OCI-M2 (cell line): ENCODE measurements around the gene ARHGAP26.
"Not testable (repeated sequence)": the region's sequence is repeated elsewhere in the genome, so short reads cannot be mapped to it uniquely, and the experiment has no call there.

Experiments used
- DNase-seq: peaks from one replicate; lab custom pipeline; 2025; ENCODE audit not compliant: unreplicated experiment; lab: John Stamatoyannopoulos, UW

Gene ARHGAP26

DNA sequence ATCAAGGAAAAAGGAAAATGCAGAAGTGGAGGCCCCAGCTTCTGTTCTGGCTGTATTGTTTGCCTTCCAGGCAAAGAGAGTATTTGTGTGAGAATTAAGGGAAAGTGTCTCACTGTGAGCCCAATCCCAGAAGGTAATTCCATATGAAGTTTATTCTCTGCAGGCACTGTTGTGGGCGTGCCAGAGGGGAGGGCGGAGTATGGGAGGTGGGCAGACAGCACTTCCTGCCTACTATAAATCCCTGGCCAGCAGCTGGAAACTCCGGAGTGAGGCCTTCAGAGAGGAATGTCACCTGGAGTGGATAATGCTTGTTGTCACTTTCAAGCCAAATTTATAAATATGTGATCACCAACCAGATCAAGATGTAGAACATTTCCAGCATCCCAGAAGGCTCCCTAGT lies 209.5 kb downstream of the ARHGAP26 start:
- DNase-seq = no peak

DNA sequence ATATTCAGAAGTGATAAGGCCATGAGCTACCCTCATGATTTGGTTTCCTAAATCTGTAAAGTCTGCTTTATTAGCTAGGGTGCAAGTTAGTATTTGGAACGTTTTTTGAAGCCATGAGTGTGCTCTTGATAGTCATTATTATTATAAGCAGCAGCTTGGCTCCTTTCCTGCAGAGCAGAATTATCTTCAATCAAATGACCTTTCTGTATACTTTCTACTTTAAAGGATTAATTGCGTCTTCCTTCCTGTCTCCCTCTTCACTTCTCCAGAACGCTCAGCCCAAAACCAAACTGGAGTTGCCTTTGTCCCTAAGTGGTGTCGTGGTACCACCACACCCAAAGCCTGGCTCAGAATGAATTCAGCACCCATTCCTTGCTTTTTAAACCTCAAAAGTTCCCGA lies 211.3 kb downstream of the ARHGAP26 start:
- DNase-seq = no peak

DNA sequence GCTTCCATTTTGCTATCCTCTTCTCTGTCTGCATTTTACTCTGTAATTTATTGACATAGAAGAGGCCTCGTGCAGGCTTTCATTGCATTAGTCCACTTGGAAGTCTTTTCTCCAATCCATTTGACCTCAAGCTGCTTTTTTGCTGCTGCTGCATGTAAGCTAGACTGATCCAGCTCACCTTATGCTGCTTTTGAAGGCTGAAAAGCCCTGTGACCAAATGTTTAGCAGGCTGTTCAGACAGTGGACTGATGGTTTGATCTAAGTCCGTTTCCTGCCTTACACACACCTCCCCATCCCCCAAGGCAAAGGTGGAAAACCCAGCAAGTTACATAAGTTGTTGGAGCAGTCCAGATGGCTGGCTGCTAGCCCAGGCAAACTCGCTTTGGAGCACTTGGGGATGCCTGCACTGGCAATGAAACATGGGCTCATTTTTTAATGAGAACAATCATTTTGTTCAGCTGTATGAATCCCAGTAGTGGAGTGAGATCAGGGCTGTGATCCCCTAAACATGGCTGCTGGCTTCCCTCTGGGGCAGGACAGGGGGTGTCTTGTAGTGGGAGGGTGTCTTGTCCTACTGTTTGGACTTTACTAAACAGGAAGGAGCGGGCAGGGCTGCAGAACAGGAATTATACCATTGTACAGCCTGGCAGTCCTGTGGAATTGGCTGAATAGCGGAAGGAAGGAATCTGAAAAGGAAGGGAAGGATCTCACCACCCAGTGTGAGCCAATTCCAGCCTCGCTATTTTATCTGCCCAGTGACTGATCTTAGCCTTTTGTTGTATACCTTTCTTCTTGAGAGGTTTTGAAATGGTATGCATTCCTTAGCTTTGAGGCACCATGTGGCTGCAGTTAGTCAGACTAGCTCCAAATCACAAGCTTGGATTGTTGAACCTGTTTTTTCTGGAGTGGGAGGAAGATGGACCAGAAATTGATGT lies 212.0 kb downstream of the ARHGAP26 start:
- no peak for DNase-seq

DNA sequence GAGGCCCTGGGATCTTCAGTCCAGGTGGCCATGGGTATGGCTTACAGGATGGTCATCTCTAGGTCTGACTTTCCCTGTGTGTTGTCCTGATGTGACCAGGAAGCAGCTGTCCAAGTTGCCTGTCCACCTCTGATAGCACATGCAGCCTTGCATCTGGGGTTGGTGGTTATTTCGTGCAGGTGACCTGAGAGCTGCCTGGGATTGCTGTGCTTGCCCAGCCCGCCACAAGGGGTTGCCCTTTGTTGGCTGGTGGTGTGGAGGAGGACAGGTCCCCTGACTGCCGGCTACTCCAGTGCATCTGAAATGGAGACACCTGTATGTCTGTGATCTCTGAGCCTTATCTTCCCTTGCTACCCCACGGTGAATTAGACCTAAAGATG lies 212.6 kb downstream of the ARHGAP26 start:
- DNase-seq = no peak

DNA sequence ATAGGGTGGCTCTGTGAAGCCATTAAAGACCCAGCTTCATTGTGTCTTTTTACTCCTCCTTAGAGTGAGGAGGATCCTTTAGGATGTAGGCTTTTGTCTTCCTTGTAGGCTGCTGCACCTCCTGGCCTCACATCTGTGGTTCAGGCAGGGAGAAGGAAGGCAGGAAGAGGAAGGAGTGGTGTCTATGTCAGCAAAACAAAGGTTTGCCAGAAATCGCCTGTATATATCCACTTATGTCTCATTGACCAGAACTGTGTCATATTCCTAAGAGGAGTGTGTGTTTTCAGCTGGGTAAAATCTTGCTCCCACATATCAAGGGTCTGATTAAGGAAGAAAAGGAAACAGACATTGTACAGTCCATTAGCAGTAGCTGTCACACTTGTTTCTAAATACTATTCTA lies 213.8 kb downstream of the ARHGAP26 start:
- no peak for DNase-seq

DNA sequence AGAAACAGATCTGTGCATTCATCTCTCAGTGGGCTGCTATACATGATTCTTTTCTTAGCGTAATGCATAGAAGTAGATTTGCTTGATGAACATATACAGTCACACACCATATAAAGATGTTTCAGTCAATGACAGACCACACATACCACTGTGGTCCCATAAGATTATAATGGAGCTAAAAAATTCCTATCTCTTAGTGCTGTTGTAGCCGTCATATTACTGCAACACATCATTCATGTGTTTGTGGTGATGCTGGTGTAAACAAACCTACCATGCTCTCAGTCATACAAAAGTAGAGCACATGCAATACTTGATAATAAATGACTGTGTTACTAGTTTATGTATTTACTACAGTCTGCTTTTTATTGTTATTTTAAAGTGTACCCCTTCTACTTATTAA lies 214.3 kb downstream of the ARHGAP26 start:
- DNase-seq = no peak

DNA sequence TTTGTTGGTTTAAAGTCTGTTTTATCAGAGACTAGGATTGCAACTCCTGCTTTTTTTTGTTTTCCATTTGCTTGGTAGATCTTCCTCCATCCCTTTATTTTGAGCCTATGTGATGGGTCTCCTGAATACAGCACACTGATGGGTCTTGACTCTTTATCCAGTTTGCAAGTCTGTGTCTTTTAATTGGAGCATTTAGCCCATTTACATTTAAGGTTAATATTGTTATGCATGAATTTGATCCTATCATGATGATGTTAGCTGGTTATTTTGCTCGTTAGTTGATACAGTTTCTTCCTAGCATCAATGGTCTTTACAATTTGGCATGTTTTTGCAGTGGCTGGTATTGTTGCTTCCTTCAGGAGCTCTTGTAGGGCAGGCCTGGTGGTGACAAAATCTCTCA lies 219.1 kb downstream of the ARHGAP26 start:
- not testable (repeated sequence) for DNase-seq

DNA sequence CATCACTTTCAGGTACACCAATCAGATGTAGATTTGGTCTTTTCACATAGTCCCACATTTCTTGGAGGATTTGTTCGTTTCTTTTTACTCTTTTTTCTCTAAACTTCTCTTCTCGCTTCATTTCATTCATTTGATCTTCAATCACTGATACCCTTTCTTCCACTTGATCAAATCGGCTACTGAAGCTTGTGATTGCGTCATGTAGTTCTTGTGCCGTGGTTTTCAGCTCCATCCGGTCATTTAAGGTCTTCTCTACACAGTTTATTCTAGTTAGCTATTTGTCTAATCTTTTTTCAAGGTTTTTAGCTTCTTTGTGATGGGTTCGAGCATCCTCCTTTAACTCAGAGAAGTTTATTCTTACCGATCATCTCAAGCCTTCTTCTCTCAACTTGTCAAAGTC lies 219.9 kb downstream of the ARHGAP26 start:
- not testable (repeated sequence) for DNase-seq

DNA sequence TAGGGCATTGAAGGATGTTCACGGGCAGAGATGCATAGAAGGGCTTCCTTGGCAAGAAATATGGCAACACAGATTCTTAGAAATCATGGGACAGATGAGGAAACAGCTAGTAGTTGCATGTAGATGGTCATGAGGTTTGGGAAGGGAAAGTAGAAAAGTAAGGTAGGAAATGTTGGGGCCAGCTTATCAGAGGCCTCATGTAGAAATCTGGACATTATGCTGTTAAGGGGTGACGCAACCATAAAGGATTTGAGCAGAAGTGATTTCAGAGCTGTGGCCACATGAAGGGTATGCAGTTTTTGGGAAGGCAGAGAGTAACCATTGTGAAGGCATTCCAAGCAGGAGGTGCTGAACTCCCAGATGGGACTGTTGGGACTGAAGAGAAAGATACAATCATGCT lies 224.0 kb downstream of the ARHGAP26 start:
- no peak for DNase-seq

DNA sequence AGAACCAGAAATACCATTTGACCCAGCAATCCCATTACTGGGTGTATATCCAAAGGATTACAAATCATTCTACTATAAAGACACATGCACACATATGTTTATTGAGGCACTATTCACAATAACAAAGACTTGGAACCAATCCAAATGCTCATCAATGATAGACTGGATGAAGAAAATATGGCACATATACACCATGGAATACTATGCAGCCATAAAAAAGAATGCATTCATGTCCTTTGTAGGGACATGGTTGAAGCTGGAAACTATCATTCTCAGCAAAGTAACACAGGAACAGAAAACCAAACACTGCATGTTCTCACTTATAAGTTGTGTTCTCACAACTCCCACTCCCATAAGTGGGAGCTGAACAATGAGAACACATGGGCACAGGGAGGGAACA lies 225.4 kb downstream of the ARHGAP26 start:
- DNase-seq = not testable (repeated sequence)

DNA sequence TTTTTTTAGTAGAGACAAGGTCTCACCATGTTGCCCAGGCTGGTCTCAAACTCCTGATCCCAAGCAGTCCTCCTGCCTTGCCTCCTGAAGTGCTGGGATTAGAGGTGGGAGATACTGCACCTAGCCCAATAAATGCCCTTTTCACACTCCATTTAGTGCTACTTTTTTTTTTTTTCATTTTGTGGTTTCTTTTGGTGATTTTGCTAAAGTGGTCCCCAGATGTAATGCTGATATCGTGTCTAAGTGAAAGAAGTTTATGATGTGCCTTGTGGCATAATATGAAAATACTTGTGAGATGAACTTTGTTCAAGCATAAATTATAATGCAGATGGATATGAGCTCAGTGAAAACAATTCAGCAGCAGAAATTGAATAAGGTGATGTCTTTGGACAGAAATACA lies 227.4 kb downstream of the ARHGAP26 start:
- no peak for DNase-seq

DNA sequence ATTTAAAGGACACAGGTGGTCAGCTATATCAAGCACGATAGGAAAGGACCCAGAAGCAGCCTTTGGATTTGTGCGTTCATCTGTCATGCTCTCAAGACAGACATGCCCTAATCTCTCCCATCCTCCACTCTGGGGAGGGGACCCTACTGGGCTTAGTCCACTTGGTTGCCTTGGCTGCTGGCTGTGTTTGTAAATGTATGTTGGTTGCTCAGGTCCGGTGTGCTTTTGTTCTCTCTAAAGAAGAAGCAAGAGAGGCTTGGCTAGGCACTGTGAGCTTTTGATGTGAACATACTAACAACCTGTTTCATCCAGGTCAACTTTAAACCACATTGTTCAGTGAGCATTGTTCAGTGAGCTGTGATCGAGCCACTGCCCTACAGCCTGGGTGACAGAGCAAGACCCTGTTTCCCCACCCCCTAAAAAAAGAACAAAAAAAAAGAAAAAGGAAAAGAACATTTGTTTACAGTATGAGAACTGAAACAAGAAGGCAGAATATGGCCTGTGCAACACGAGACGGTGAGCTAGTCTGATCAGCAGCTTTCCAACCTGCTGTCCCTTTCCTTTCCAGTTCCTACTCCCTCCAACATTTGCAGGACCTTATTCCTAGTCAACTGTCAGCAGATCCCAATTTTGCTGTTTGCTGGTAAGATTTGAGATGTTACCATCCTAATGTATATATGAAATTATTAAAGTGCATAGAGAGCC lies 228.3 kb downstream of the ARHGAP26 start:
- DNase-seq = no peak

DNA sequence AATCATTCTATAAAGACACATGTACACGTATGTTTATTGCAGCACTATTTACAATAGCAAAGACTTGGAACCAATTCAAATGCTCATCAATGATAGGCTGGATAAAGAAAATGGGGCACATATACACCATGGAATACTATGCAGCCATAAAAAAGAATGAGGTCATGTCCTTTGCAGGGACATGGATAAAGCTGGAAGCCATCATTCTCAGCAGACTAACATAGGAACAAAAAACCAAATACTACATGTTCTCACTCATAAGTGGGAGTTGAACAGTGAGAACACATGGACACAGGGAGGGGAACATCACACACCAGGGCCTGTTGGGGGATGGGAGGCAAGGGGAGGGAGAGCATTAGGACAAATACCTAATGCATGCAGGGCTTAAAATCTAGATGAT lies 230.4 kb downstream of the ARHGAP26 start:
- DNase-seq = not testable (repeated sequence)

DNA sequence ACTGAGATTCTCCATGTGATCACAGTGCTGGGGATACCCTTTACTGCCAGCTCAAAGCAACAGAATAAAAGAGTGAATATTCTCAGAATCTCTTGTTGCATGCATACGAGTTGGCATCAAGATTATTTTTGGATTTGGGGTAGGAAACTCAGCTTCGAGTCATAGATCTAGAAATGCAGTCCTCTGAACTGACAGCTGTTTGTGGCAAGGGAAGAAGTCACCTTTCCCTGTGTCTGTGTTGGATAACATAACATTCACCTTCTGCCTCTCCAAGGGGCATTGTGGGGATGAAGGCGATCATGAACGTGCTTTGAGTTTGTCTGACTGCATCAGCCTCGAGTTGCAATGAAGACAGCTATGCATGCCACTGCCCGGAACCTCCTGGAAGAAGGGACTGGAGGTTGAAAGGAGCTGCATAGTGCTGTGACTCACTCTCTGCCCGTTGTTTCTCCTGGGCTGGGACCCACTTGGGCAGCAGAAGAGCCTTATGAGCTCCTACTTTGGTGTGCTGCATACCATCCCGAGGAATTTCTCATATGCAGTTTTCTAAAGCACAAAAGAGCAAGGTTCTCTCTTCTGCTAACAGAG lies 231.7 kb downstream of the ARHGAP26 start:
- no peak for DNase-seq

DNA sequence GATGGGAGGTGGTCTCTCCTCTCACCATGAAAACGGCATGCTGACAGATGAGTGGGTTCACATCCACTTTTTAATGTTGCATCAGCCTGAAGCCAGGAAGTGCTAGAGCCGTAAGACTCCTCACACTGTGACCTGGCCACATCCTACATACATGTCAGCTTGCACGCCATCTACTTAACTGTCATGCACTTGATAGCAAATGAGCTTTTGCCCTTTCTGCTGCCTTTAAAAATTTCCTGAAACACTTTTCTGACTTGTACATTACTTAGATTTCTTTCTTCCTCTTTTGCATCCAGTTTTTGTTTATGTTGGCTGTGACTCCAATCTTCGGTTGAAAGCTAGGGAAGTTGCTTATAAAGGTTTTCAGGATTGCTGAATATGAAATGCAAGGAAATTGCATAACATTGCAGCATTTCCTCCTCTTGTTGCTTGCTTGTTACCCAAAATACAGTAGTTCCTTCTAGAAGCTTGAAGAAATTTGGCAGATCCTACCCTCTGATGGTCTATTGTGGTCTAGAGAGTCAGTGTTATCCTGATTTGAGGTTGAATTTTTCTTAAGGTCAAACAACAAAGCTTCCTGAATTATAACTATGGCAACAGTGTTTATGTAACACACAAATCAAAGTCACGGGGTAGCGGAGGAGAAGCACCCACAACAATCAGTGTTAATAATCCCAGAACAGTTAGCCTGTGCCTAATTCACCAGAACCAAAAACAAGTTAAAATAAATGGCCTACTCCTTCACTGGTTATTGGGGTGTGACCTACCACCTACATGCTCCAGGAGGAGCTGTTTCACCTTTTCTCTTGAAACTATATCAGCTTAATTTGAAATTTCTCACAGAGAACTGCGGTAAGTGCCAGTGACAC lies 232.5 kb downstream of the ARHGAP26 start:
- no peak for DNase-seq

DNA sequence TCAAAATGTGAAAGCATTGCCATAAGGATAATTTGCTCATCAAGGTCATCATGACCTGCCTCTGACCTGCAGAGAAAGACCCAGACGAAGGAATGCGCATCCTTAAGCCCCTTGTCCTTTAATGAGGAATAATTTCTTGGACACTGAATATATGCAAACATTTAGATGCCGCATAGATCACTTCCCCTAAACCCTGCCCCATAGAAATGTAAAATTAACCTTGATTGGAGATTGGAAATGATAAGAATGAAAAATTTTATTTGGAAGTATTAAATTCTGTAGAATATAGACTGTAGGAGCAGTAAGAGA lies 233.1 kb downstream of the ARHGAP26 start:
- no peak for DNase-seq

DNA sequence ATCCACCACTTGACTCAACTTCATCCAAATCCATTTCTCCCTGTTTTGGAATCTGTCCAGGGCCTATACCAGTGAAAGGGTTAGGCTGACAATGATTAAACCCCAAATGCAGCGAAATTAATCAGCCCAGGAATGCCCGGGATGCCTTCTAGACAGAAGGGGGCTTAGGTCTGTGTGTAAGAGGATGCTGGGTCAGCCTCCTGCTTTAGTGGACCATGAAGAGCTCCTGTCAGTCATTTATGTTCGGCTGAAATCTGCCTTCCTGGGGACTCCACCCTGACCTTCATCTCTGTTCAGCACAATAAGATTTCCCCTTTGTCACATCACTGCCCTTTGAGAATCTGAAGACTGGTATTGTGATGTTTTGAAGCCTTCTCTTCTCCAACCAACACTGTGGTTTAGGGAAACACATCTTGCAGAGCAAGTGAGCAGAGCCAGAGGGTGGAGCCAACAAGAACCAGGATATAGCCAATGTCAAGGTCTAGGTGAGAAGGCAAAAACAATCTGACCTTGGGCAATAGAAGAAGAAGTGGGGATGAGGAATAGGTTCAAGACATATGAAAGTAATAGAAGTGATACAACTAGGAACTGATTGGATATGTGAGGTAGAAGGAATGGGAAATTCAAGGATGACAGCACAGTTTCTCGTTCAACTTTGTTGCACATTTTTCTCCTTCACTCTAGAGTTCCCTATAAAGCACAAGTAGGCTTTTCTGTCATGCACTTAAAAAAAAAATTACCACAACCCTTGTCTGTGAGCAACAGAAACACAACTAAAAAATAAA lies 234.4 kb downstream of the ARHGAP26 start:
- DNase-seq = no peak

DNA sequence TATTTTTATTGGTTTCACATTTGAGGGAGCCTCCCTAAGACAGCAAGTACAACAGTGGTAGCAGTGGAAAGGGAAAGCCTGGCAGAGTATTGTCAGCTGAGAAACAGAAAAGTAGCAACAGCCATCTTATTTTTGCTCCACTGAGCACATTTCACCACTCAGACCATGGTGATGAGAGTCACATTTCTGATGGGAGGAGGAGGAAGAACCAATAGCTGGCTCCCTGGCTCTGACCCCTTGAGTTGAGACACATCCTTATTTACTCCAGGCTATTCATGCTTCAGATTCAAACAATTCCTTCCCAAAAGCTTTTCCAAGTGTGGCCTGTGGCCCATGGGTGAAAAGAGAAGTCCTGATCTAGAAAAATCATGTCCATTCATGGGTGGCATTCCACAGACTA lies 236.3 kb downstream of the ARHGAP26 start:
- no peak for DNase-seq

DNA sequence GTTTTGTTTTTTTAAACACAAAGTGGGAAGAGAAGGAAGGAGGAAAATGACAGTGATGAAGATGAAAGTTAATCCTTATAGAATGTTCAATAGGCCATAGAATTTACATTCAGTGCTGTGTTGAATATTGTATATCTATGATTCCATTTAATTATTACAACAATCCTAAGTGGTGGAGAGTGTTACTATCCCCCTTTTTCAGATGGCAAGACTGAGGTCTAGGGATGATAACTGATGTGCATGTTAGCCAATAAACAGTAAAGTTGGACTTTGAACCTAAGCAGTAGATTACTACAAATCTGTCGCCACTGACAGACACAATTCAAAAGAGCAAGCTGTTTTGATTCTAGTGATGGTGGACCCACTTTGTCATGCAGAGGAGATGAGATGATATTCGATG lies 237.9 kb downstream of the ARHGAP26 start:
- no peak for DNase-seq

DNA sequence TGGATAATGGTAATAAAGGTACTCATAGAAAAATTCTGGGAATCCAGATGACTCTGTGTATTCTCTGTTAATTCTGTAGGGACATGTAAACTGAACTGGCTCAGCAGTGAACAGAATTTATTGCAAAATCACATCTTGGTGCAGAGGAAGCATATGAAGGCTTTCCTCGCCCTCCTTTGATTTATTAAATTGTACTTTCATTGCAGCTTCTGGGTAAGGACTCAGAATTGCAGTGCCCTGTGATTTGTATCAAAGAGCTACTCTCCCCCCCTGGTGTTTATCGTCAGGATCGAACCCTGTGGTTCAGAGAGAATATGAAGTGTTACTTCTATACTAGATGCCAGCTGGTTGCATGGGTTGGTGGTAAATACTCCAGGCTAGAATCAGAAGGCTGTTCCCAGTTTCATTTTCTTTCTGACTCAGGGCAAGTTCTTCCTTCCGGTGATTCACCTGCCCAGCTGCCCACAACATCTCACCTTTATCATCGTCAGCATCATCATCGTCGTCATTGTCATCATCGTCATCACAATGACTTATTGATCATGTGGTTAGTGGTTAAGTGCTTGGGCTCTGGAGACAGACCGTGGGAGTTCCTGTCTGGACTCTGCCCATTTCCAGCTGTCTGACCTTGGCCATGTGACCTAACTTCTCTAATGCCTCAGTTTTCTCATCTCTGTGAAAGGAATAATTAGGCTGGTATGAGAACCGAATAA lies 238.8 kb downstream of the ARHGAP26 start:
- no peak for DNase-seq
